ENCODE measurements around the gene PTPRN2. TPM values are rescaled to one million over a fixed set of nuclear protein-coding genes. Genes with fewer than 3 reads are reported as not detected.

PTPRN2 gene
- total RNA-seq, 1 experiment from 2014 or later: not detected

- H4K20me1 ChIP-seq (ENCODE audit: insufficient read depth): no peaks in the 10 kb centered on the region
- no peak overlapping the region for H2AFZ ChIP-seq
- CTCF ChIA-PET: no interaction called here
- no peaks in the 10 kb centered on the region for H3K79me2 ChIP-seq (ENCODE audit: low read depth)
- H3K4me1 ChIP-seq (replicated peaks; ENCODE audit: insufficient read depth): no peaks in the 10 kb centered on the region
- H3K4me3 ChIP-seq: no peak overlapping the region
- POLR2A ChIA-PET (ENCODE audit: unreplicated experiment): no interaction called here
- H3K27me3 ChIP-seq (ENCODE audit: insufficient read depth, low read depth): peaks cover 87% of the 10 kb centered on the region
- no peaks in the 10 kb centered on the region for H3K36me3 ChIP-seq (ENCODE audit: low read depth)
- no peak overlapping the region for H3K4me2 ChIP-seq
- H3K9me2 ChIP-seq (ENCODE audit: insufficient read depth): no peaks in the 10 kb centered on the region
- H3K9me3 ChIP-seq (ENCODE audit: insufficient read depth, low read depth): no peaks in the 10 kb centered on the region
- H3F3A ChIP-seq (ENCODE audit: insufficient read depth, low read depth): no peaks in the 10 kb centered on the region
- BruUV-seq (replicated peaks): no TSS peak
- DNase-seq: no peak
- no peak for TF ChIP-seq CTCF (conservative IDR thresholded peaks at IDR 0.05)
- no peak for TF ChIP-seq EZH2 (IDR thresholded peaks at IDR 0.05; ENCODE audit: low read depth)
- no peak overlapping the region for H3K27ac ChIP-seq
- intact Hi-C loops (cut with micrococcal nuclease; ENCODE audit: unreplicated experiment): no loop called here
Observed at GRCh38 chr7:157662110-157662791, 925.4 kb downstream of the PTPRN2 start.

DNA sequence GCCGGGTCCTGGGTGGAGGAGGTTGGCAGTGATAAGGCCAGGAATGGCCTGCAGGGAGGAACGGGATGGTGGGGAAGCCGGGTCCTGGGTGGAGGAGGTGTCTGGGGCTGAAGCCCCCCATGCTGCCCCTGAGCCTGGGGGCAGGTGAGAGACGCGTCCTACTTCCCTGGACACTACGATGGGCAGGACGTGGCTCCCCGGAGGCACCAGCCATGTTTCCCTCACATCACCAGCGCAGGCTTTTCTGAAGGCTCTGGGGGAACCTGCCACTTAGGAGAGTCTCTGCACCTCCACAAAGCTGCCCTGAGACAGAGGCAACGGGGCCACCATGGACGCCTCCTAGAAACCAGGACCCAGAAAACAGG is 926.0 kb downstream of the PTPRN2 start:
- Histone ChIP-seq H4K20me1 (ENCODE audit: insufficient read depth) (no peaks in the 10 kb centered on the region), H3K4me1 (replicated peaks; ENCODE audit: insufficient read depth) (no peaks in the 10 kb centered on the region), H3K9me2 (ENCODE audit: insufficient read depth) (no peaks in the 10 kb centered on the region), H2AFZ (no peak overlapping the region), H3K4me3 (no peak overlapping the region), H3K27ac (no peak overlapping the region), H3K27me3 (ENCODE audit: insufficient read depth, low read depth) (peaks cover 81% of the 10 kb centered on the region), H3K9me3 (ENCODE audit: insufficient read depth, low read depth) (no peaks in the 10 kb centered on the region), H3K79me2 (ENCODE audit: low read depth) (no peaks in the 10 kb centered on the region), H3K4me2 (no peak overlapping the region), H3F3A (ENCODE audit: insufficient read depth, low read depth) (no peaks in the 10 kb centered on the region), H3K36me3 (ENCODE audit: low read depth) (no peaks in the 10 kb centered on the region)
- intact Hi-C loops (cut with micrococcal nuclease; ENCODE audit: unreplicated experiment): no loop called here
- no peak for DNase-seq
- no TSS peak for BruUV-seq (replicated peaks)
- TF ChIP-seq EZH2 (IDR thresholded peaks at IDR 0.05; ENCODE audit: low read depth) (no peak), CTCF (conservative IDR thresholded peaks at IDR 0.05) (no peak)
- POLR2A ChIA-PET (ENCODE audit: unreplicated experiment): no interaction called here
- CTCF ChIA-PET: no interaction called here

DNA sequence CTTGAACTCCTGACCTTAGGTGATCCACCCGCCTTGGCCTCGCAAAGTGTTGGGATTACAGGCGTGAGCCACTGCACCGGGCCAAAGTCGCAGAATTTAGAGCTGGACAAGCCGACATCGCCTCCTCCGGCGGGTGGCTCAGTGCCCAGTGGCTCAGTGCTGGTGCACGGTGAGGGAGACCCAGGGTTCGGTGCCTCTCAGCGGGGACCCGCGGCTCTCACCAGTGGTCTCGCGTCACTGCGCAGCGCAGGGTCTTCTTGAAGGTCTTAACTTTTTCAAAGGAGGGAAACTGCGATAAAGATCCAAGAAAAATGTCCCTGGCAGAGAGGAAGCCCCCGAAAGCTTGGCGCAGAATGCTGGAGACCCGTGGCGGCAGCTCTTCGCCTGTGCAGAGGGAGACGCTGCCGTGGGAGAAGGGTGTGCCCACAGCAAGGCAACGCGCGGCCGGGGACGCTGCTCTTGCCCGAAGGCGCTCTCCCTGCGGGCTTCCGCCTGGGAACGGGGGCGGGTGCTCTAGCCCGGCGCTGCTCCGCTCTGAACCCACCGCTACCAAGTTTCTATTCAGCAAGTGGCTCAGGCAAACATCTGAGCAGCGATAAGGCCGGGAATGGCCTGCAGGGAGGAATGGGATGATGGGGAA is 926.5 kb downstream of the PTPRN2 start:
- intact Hi-C loops (cut with micrococcal nuclease; ENCODE audit: unreplicated experiment): no loop called here
- peaks cover 79% of the 10 kb centered on the region for H3K27me3 ChIP-seq (ENCODE audit: insufficient read depth, low read depth)
- H3K4me3 ChIP-seq: no peak overlapping the region
- H3K4me2 ChIP-seq: no peak overlapping the region
- H3K79me2 ChIP-seq (ENCODE audit: low read depth): no peaks in the 10 kb centered on the region
- H3K9me2 ChIP-seq (ENCODE audit: insufficient read depth): no peaks in the 10 kb centered on the region
- H3K27ac ChIP-seq: no peak overlapping the region
- H3F3A ChIP-seq (ENCODE audit: insufficient read depth, low read depth): no peaks in the 10 kb centered on the region
- TF ChIP-seq EZH2 (IDR thresholded peaks at IDR 0.05; ENCODE audit: low read depth) (no peak), CTCF (conservative IDR thresholded peaks at IDR 0.05) (no peak)
- H2AFZ ChIP-seq: no peak overlapping the region
- no peaks in the 10 kb centered on the region for H3K4me1 ChIP-seq (replicated peaks; ENCODE audit: insufficient read depth)
- no TSS peak for BruUV-seq (replicated peaks)
- no peaks in the 10 kb centered on the region; the same call in 1 of the 2 replicates for H3K9me3 ChIP-seq (ENCODE audit: insufficient read depth, low read depth)
- no peak for DNase-seq
- H4K20me1 ChIP-seq (ENCODE audit: insufficient read depth): no peaks in the 10 kb centered on the region
- POLR2A ChIA-PET (ENCODE audit: unreplicated experiment): no interaction called here
- CTCF ChIA-PET: no interaction called here
- H3K36me3 ChIP-seq (ENCODE audit: low read depth): no peaks in the 10 kb centered on the region

Data from PC-9 (cell line).